GM18505 (cell line): ENCODE data around the gene ERC2.

Experiments used
- ATAC-seq: cut with Tn5 transposase; IDR thresholded peaks from one replicate; pipeline ENCODE4 v1.9.1; 2021; ENCODE audit not compliant: unreplicated experiment
- POLR2A ChIP-seq: IDR thresholded peaks from 4 replicates; pipeline ENCODE4 v1.6.1; 2011; ENCODE audit warnings: borderline replicate concordance; ENCODE audit not compliant: insufficient read depth, insufficient read length; ENCODE audit errors: extremely low read depth

Gene ERC2

DNA sequence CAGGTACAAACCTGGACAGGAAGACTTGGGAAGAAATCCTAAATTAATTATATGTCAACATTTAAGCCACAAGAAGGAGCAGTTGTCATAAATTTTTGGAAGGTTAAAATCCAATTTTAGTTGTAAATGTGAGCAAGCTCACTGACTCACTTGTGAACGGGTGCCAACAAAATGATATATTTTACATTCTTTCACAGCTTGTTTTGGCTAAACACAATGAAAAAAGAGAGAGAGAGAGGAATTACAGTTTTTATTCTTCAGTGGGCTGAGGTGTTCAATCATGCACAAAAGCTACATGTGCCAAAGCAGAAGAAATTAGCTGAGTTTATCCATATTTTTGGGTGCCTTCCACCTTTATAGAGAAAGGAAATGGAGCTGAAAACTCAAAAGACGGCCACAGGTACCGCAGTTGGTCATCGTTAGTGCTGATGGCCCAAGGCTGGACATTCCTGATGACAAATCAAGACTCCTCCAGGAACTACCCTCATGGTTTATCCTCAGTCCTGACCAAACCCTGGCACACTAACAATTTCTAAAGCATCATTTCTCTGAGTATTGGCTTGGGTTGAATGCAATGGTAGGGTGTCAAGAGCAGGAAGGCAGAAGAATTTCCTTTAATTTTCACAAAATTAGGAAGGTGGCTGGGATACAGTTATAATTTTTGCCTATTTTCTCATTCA is 943.6 kb downstream of the ERC2 start:
- ATAC-seq: no peak
- TF ChIP-seq POLR2A: no peak

DNA sequence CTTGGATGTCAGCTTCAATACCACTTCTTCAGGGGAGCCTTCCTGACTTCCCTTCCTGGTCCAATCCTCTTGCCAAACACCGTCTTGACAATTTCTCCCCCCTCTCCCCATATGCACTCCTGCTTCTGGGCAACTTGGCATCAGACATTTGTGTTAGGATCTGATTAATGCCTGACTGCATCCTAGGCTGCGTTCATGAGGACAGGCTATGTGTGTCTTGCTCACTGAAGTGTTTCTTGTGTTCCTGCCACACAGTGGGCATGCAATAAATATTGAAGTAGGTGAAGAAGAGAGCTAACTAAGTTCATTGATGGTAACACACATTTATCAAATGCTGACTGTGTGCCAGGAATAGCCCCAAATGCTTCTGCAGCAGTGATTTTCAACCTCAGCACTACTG is 944.8 kb downstream of the ERC2 start:
- no peak for ATAC-seq
- TF ChIP-seq POLR2A: no peak

DNA sequence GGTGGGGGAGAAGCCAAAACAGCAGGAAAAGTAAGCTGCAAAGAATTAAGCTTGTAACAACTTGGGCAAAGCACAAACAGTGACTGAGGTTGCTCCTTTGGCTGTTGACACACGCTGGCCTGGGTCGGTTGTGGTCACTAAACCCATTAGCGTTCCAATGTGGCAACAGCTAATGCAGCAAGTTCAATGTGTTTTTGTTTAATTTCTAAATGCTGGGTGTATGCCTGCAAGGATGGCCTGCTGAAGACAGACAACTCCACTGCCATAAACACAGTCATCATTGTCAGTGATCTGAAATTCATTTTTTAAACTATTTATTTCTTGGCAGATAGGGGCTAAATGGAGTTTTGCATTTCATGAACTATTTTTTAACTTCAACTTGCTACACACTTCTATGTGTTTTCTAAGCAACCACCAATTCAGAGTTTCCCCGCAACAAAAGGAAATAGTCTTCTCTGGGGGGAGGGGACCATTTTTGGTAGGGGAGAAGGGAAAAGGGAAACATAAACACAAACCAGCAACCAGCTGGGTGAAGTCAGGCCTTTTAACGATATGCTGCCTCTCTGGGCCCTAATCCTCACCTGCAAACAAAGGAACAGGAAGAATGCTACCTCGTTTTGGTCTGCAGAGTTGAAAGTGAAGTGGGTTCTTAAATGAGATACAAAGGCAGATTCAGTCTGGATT is 946.4 kb downstream of the ERC2 start:
- ATAC-seq: no peak

DNA sequence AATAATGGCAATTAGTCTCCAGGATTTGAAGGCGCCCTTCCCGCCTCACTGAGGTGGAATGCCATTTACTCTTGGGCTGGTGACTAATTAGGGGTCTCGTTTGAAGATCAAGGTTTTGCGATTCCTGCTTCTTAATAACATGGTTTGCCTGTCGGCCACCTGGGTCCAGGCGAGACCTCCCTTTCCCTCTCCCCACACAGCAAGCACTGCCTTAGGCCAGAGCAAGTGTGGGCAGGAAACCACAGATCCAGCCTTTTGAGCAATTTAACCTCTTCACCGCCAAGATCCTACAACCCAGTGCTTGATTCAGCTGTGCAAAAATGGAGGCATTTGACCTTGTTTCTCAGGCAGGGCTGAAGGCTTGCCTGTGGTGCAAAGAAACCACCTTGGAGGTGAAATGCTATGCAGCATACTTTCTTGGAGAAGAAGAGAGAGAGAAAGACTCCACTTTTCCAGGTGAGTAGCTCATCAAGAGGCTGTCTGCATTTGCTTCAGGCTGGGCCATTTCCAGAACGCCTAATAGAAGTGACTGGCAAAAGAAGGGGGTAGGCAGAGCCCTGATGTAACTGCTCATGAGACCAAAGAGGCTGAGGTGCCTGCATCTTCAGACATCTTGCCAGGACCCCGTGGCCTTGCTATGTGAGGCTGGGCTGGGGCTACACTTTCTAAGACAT is 947.1 kb downstream of the ERC2 start:
- no peak for ATAC-seq
- no peak for TF ChIP-seq POLR2A

More for the DNA sequence above, 946.4 kb downstream of the ERC2 start:
- no peak for TF ChIP-seq POLR2A

DNA sequence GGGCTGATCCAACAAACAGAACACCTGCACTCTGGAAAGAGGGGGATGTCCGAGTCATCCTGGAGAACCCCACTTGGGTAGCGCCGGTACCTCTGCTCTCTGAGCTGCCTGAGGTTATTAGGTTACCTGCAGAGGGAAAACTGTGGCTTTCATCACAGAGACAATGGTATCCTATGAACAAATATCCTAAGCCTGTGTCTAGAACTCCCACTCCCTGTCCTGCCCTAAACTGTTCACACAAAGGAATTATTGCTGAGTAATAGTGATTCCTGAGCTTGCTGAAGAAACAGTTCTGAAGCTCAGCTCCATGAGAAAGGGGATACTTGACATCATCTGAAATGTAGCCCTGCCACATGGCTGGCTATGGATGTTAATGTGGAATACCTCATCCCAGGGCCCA is 949.2 kb downstream of the ERC2 start:
- TF ChIP-seq POLR2A: no peak
- ATAC-seq: no peak

DNA sequence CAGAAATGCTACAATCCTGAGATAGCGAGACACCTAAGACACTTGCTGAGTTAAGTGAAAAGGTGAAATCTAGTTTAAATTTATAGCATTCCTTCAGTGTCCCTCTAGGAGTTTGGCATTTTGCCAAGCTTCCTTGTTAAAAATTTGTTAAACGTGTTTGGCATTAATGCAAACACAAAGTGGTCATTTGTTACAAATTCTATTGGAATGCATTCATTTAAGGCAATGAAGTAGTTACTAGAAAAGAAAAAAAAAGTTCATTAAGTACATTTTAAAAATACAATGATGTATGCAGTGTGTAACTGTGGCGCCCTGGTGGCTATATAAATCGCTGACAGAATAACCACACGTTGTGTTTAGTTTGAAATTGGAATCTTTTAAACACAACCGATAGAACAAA is 949.8 kb downstream of the ERC2 start:
- ATAC-seq: no peak
- TF ChIP-seq POLR2A: no peak

DNA sequence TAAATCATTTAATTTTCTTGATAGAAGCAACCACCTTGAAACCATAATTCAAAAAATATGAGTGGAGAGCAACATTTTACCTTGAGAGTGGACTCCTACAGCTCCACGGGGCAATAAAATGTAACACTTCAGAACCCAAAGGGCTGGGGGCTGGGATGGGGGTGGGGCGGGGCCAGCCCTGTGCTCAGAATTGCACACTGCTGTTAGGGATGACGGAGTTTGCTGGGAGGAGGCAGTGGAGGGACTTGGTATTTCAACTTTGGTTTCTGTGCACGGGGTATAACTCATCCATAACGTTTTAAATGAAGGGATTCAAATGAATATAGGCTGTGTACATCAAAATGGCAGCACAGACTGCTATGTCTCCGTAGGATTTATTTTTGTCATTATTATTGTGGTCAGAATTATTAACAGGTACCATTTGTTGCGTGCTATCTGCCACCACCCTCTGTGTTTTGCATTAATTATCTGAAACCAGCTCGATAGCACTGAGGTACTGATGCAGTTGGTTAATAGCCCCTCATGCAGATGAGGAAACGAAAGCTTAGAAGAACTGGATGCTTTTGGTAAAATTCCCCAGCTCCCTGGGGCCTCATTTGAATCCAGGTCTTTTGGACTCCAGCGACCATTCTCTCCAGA is 951.8 kb downstream of the ERC2 start:
- no peak for ATAC-seq
- TF ChIP-seq POLR2A: no peak

DNA sequence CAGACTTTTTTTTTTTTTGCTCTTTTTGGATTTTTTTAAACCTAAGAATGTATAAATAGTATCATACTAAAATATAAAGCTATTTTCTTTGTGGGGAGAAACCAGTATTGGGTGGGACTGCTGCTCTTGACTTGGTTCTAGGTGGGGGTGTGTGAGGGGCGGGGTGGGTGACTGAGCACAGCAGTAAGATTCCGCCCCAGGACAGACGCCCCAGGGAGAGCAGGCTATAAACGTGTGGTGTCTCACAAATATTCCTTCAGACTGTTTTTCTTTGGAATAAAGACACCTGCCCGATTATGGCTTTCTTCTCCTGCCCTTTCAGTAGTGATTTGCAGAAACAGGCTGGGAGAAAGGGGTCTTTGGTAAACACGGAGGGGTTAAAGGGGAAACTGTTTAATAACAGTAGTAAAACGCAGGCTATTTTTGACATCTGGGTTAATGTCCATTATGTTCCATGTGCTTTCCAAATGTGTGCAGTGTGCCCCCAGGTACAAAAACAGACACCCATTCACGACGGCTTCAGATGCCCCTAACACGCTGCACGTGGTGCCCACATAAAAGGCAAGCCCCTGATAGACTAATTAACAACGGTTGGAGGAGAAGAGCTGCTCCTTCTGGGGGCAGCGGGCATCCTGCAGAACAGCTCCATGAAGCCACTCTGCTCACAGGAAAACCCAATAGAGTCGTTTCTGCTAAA is 952.6 kb downstream of the ERC2 start:
- ATAC-seq: no peak
- TF ChIP-seq POLR2A: no peak

DNA sequence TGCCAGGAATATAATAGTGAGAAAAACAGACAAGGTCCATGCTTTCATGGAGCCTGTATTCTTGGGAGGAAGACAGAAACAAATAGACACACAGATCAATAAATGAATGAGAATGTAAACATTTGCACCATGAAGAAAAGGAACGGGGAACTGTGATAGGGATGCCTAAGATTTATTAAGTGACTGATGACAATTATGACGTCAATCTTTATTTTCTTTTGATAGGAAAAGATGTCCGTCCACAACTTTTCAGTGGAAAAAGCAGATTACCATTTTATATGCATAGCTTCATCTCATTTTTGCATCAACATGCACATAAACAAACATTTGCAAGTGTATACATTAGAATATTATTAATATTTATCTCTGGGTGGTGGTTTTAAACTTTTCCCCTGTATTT is 953.3 kb downstream of the ERC2 start:
- ATAC-seq: no peak
- no peak for TF ChIP-seq POLR2A

DNA sequence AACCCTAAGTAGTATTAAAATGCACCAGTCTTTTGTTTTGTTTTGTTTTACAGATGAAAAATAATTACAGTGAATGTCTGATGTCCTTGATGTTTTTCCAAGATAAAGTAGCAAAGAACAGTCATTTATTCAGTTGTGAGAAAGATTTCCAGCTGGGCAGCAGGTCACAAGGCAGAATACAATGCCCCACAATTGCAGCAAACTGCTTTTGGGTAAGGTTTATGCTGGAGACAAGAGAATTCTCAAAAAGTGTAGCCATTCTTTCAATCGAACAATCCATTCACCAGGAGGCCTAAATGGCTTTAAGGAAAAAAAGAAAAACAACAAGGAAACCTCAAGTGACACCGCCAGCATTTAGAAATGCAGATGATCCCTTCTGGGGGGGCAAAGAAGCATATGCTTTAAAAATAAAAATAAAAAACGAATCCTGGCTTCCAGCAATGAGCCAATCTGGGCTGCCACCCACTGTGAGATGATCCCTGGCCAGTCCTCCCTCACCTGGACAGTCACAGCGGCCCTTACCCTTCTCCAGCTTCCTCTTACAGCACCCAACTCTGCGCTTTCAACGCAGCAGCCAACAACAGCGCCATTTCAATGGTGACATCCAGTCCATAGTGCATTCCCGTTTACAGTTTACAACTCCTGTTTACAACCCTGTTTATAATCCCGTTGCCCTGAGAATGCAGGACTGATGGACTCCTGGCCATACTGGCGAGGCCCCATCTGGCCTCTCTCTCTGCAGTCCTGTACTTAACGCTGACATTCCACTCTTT is 955.5 kb downstream of the ERC2 start:
- no peak for ATAC-seq
- TF ChIP-seq POLR2A: no peak

DNA sequence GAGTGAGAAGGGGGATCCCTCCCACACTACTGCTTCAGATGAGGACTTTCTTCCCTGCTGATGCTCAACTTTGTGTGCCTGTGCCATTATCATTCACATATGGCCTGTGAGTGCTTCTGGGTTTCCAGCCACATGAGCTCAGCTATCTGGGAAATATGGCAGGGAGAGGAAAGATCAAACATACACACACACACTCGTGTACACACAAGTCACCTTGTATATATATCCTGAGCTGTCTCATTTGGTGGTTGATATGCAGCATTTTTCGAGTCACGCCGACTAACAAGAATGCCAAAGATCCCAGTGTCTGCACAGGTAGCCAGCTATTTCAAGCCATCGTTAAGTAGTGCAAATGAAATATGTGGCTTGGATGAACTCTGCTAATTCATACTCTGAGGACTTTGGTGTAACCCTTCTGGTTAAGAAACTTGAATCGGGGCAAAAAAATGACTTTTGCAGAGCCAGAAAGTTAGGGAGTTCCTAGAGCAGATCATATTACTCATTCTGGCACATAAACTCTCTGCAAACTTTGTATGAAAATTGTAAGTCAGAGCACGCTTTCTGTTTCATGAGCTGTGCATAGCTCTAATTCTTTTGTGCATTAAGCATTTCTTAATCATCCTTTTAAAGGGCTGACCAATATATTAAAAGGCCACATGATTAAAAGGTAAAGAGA is 956.2 kb downstream of the ERC2 start:
- no peak for ATAC-seq
- no peak for TF ChIP-seq POLR2A

DNA sequence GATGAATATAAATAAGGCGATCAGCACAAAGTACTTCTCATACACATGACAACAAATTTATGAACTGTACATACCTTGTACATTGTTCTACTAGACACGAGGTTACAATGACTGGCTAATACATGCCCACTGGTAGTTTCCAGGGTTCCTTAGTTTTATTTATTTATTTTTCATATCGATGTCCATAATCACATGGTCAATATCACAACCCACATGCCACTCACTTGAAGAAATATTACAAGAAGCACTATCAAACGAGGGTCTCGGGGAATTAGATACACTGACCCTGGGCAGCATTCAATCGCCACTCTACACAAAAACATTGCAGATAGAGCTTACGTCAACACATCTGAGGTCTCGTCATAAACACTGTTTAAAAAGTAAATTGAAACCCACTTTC is 959.9 kb downstream of the ERC2 start:
- ATAC-seq: no peak
- TF ChIP-seq POLR2A: no peak
